ENCODE results near the gene WDR19. TPM values are rescaled to one million over a fixed set of nuclear protein-coding genes. Genes with fewer than 3 reads are reported as not detected.
A peak's percentile ranks its signal among the peaks of the same experiment; 100 is the strongest.

WDR19 gene
- total and polyA plus RNA-seq, 2 of the 4 experiments (the other 2 are of a cell fraction), result 16.0 to 22.6 TPM

- no peak for TF ChIP-seq CHD1 (IDR thresholded peaks at IDR 0.05; ENCODE audit: low read depth, low read length)
- dilution Hi-C loops (cut with HindIII; ENCODE audit: low sequenced_read_pairs, unreplicated experiment), result no loop called here
- in situ Hi-C loops (cut with MboI; ENCODE audit: low sequenced_read_pairs), result no loop called here
Measured at GRCh38 chr4:39227906-39228305, 45.6 kb downstream of the WDR19 start.

More at GRCh38 chr4:39227906-39228305, 45.6 kb downstream of the WDR19 start:
- H2BK5ac ChIP-seq (ENCODE audit: low read depth, low read length, poor library complexity, severe bottlenecking), result no peak overlapping the region
- DNase-seq, result peak; percentile 51
- no CpG with 5 or more reads among the region's 2 CpGs for WGBS, 2 experiments (ENCODE audit: extremely low coverage in 2 of 2, insufficient read length in 1 of 2)
- no peak overlapping the region for H2AFZ ChIP-seq (replicated peaks; ENCODE audit: low read length, poor library complexity)
- H3K27ac ChIP-seq (ENCODE audit: insufficient read depth, low read length), result no peak overlapping the region
- no peak overlapping the region for H2BK20ac ChIP-seq (ENCODE audit: low read depth, low read length)
- H3K14ac ChIP-seq (replicated peaks; ENCODE audit: low read depth, low read length), result no peak overlapping the region
- H3K9ac ChIP-seq (ENCODE audit: low read depth, low read length), result no peak overlapping the region
- intact Hi-C loops (cut with micrococcal nuclease), result no loop called here
- no peak overlapping the region for H3K56ac ChIP-seq (ENCODE audit: extremely low read depth, insufficient read depth, low read length)
- no peaks in the 10 kb centered on the region; the same call in none of the 2 replicates for H3K9me1 ChIP-seq (ENCODE audit: insufficient read depth, low read length)
- H3K4ac ChIP-seq (ENCODE audit: low read depth, low read length), result no peak overlapping the region
- no peak overlapping the region for H4K91ac ChIP-seq (ENCODE audit: insufficient read depth, low read depth, low read length)
- ChIA-PET CTCF (no interaction called here), POLR2A (ENCODE audit: unreplicated experiment) (no interaction called here)
- H3K4me2 ChIP-seq (ENCODE audit: low read depth, low read length), result no peak overlapping the region
- no peak overlapping the region for H2AK9ac ChIP-seq (replicated peaks; ENCODE audit: low read depth, low read length, poor library complexity)
- no peaks in the 10 kb centered on the region for H3K79me1 ChIP-seq (ENCODE audit: low read depth in 1 of 2, low read length in 2 of 2)
- H3K4me3 ChIP-seq (ENCODE audit: insufficient read depth, low read depth, low read length), result no peak overlapping the region
- H4K8ac ChIP-seq (ENCODE audit: low read depth in 2 of 2, low read length in 2 of 2), result no peak overlapping the region
- no peak overlapping the region for H2AK5ac ChIP-seq (ENCODE audit: low read depth, low read length)
- no peak overlapping the region for H4K5ac ChIP-seq (ENCODE audit: low read depth, low read length)
- ATAC-seq (ENCODE audit: low read depth), result peak; percentile 59; the same call in 1 of the 2 replicates
- no peaks in the 10 kb centered on the region for H3K27me3 ChIP-seq (ENCODE audit: control insufficient read depth, insufficient read depth, low read length)
- no peak overlapping the region for H3K18ac ChIP-seq (ENCODE audit: low read depth, low read length)
- H3K23ac ChIP-seq (ENCODE audit: low read depth, low read length), result no peak overlapping the region
- no peak overlapping the region for H2BK15ac ChIP-seq (ENCODE audit: low read depth, low read length)
- H3K9me3 ChIP-seq (ENCODE audit: control insufficient read depth, insufficient read depth, low read length), result no peaks in the 10 kb centered on the region
- H2BK120ac ChIP-seq (ENCODE audit: low read depth, low read length), result no peak overlapping the region
- H4K20me1 ChIP-seq (ENCODE audit: insufficient read depth, low read length), result no peaks in the 10 kb centered on the region
- no TSS peak for BruUV-seq (replicated peaks)
- no peaks in the 10 kb centered on the region for H3K4me1 ChIP-seq (ENCODE audit: control insufficient read depth, insufficient read depth, low read length)
- no peaks in the 10 kb centered on the region for H3K36me3 ChIP-seq (ENCODE audit: control insufficient read depth, insufficient read depth, low read length)

Data from IMR-90 (cell line).